HG03342 (cell line): ENCODE measurements around the gene RNF41.

Experiments
- ATAC-seq: cut with Tn5 transposase; IDR thresholded peaks from one replicate; pipeline ENCODE4 v1.9.1; 2021; ENCODE audit warnings: mild to moderate bottlenecking, moderate library complexity; ENCODE audit not compliant: unreplicated experiment

Gene RNF41

DNA sequence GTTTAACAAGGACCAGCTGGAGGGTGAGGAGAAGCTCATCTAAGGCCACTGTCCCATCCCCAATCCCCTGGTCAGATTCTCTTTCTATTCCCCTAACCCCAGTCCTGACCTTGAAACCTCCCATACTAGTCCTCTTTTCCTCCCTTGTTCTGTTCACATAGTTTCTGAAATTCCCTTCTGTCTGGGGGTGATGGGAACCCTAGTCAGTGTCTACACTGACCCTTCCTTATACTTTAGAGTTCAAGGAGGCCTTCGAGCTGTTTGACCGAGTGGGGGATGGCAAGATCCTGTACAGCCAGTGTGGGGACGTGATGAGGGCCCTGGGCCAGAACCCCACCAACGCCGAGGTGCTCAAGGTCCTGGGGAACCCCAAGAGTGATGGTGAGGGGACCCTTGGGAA lies 66.9 kb downstream of the RNF41 start:
- ATAC-seq: no peak

DNA sequence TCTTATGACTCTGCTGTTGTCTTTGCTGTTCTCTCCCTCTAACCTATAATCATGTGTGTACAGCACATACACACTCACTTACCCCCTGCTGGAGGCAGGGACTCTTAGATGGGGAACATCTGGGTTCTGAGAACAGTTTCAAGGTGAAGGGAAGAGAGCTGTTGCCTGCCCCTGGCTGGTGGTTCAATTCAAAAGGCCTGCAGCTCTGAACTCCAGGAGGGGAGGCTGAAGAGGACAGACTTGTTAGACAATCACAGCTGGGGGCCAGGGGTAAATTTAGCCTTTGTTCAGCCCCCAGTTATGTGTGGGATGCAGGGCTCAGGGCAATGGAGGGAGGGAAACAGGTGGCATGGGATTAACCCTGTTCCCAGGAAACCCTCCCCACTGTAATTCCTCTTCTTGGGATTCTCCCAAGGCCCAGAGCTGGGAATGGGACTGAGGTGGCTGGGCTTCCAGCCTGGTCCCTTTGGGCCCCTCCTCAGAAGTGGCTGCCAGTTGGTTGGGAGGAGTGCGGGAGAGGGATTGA lies 67.4 kb downstream of the RNF41 start:
- no peak for ATAC-seq

DNA sequence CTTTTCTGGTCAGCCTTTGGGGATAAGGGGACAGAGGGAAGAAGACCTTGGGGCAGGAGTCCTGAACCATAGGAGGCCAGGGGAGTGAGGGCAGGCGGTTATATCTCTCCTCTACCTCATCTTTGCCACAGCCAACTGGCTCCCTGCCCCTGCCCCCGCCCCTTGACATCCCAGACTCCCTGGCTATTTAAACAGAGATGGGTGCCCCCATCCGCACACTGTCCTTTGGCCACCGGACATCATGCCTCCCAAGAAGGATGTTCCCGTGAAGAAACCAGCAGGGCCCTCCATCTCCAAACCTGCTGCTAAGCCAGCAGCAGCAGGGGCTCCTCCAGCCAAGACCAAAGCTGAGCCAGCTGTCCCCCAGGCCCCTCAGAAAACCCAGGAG lies 68.0 kb downstream of the RNF41 start:
- no peak for ATAC-seq

DNA sequence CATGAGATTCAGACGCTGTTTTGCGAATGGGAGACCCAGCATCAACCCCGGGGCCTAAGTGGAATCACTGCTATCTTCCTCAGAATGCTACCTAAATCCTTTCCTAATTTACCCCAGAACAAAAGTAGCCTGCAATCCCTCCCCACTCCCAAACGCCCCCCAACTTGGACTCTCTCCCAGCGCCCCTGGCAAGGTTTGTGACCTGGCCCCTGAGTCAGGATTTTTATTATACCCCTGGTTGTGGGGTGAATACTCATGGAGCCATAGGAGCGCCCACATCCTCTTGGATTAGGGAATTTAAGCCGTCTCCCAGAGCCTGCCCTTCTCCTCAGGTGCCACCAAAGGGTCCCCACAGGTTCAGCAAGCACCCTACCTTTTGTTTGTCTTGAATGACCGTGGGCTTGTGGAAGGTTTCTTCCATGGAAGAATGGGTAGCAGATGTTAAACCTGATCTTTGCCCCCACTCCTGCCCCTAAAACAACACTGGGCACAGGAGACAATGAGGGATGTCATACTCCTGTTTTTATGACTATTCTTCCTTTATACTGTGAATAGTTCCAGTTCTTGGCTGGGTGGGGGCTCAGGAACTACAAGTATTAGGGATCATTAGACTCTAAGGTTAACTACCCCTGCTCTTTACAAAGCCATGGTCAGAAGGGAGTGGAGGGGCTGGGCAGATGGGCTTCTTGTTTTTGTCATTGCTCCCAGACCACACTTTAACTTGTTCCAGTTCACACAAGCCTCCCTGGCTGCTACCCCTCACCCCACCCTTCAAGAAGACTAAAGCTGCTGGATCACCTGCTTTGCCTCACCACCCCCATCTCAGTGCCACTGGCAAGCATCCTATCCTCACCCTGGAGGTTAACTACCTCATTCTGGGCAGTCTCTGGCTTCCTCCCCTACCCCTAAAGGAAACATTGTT lies 68.7 kb downstream of the RNF41 start:
- ATAC-seq: no peak
